Stromal cell of bone marrow (primary cell): ENCODE data around the gene REXO1.

Experiments
- DNase-seq: peaks from one replicate; pipeline ENCODE4 v3.0.0-alpha.2; 2012; ENCODE audit warnings: low read depth

Gene REXO1

GRCh38 chr19:1861599-1862031 is 13.3 kb upstream of the REXO1 start:
- DNase-seq: no peak

DNA sequence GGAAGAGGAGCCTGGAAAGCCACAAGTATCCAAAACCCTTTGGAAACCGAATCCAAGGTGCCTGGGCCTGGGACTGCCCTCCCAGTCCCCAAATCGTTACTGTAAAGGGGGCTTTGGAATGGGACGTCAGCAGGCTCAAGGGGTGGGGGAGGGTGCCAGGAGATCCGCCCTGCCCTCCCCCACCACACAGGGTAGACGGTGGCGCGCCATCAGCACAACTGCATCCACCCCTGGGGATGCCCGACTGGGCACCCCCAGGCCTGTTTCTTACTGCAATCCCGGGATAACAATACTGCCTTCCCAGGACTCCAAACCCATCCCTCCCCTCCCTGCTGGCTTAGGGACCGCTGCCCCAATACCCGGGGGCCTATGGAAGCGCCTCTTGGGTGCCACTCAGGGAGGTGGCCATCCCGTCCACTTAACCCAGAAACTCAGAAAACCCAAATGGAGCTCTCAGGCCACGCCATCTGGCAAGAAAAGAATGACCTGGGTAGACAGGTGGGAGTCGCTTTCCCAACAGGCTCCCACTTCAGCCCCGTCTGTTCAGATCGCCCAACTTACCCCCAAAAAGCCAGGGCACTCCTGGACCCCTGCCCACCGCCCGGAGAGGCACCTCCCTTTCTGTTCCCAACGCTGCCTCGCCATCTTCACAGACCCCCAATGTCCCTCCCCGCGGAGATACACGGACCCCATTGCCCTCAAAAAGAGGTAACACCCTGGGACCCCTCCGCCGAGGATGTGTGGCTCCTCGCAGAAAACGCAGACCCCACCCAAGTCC is 12.7 kb upstream of the REXO1 start:
- no peak for DNase-seq

- DNase-seq: peak; percentile 64
Observed at GRCh38 chr19:1860042-1860775, 11.9 kb upstream of the REXO1 start.

GRCh38 chr19:1859331-1859781 is 11.1 kb upstream of the REXO1 start:
- DNase-seq: no peak

- DNase-seq: no peak
Observed at GRCh38 chr19:1858412-1859081, 10.3 kb upstream of the REXO1 start.

GRCh38 chr19:1857648-1858326 is 9.5 kb upstream of the REXO1 start:
- DNase-seq: no peak

DNA sequence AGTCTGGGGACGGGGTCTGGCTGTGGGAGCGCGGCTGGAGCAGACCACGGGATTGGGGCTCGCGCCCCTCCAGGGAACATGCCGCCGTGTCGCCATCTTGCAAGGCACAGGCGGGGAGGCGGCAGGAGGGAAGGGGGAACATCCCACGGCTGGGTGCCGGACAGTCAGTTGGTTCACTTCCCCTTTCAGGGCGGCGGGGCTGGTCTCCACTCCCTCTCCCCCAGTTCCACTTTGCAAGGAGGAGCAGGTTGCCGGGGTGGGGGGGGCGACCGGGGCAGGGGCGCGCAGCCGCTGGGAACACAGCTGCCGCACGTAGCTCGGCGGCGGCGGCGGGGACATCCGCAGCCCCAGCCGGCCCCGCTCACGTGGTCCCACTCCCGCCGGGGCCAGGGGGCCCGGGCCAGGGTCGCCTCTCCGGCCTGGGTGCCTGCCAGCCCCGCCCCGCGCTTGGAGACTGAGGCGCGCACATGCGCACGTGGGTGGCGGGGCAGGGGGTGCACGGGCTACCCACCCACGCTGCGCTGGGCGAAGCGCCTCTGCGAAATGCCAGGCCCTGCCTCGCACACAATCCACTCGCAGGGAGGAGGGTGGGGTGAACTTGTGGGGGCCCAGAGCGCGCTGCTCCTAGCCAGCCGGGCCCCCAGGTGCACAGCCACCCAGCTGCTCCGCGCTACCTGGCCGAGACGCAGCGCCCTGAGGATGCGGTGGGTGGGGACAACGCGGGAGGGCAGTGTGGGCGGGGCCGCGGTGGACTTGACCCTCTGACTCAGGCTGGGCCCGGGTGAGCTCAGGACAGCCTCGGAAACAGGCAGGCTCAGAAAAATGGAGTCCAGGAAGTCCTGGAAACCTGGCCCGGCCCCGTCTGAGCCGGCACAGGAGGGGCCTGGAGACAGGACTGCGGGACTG is 8.7 kb upstream of the REXO1 start:
- peak; percentile 63 for DNase-seq

- no peak for DNase-seq
Observed at GRCh38 chr19:1856345-1856697, 8.0 kb upstream of the REXO1 start.

- no peak for DNase-seq
Observed at GRCh38 chr19:1855828-1856255, 7.6 kb upstream of the REXO1 start.

DNA sequence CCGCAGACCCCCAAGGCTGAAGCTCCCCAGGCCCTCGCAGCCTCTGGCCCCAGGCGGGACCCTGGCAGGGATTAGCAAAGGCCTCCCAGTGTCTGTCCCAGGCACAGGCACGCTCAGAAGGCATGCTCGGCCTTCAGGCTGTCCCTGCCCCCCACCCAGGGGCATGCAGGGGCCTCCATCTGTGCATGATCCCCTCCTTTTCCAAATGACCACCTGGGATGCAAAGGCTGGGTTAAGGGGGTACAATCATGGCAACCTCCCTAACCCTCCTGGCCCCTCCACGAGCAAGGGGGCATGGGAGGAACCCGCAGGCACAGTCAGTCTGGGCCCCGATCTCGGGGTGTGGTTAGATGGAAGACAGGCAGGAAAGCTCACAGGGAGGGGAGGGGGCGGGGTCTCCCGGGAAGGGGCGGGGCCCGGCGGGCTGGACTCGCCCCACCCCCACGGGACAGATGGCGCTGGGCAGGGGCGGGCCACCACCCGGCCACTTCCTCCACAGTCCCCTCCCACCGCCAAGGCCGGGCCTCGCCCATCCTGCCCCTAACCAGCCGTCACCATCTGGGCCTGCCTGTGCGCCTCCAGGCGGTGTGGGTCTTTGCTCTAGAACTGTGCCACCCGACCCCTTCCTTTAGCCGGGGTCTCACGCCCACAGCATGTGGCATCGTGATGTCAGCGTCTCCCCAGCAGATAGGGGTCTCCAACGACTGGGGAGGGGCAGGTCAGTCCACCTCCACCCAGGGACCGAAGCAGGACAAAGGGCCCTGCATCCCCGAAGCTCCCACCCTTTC is 7.0 kb upstream of the REXO1 start:
- DNase-seq: peak; percentile 58

- DNase-seq: no peak
Observed at GRCh38 chr19:1854542-1855039, 6.3 kb upstream of the REXO1 start.

- no peak for DNase-seq
Observed at GRCh38 chr19:1854039-1854541, 5.8 kb upstream of the REXO1 start.

DNA sequence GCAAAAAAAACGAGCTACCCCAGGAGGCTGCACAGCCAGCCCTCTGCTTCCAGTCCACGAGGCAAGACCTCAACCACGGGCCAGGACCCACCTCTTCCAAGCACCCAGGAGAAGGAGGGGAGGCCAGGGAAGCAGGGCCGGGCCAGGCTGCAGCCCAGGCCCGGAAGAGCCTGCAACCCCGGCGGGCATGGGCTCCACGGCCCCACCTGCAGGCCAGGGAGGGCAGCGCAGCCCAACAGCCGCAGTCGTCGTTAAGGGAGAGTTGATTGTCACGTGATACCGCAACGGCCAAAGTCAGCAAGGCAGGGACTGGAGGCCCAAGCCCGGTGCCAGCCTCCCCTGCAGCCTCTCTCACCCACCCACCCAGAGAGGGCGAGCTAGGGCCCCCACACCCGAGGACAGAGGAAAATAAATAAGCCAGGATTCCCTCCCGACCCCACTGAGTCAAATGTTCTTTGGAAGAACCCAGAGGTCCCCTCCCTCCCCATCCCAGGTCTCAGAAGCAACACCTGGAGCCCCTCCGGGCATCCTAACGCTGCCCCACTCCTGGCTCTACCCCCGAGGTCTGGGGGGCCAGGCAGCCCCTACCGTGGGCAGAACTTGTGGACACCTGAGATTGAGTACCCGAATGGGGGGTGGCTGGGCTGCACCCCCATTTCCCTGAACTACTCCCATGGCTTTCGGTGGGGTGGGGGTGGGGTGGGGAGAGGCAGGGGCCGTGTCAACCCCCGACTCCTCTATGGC is 5.2 kb upstream of the REXO1 start:
- no peak for DNase-seq

- no peak for DNase-seq
Observed at GRCh38 chr19:1852581-1853128, 4.4 kb upstream of the REXO1 start.

DNA sequence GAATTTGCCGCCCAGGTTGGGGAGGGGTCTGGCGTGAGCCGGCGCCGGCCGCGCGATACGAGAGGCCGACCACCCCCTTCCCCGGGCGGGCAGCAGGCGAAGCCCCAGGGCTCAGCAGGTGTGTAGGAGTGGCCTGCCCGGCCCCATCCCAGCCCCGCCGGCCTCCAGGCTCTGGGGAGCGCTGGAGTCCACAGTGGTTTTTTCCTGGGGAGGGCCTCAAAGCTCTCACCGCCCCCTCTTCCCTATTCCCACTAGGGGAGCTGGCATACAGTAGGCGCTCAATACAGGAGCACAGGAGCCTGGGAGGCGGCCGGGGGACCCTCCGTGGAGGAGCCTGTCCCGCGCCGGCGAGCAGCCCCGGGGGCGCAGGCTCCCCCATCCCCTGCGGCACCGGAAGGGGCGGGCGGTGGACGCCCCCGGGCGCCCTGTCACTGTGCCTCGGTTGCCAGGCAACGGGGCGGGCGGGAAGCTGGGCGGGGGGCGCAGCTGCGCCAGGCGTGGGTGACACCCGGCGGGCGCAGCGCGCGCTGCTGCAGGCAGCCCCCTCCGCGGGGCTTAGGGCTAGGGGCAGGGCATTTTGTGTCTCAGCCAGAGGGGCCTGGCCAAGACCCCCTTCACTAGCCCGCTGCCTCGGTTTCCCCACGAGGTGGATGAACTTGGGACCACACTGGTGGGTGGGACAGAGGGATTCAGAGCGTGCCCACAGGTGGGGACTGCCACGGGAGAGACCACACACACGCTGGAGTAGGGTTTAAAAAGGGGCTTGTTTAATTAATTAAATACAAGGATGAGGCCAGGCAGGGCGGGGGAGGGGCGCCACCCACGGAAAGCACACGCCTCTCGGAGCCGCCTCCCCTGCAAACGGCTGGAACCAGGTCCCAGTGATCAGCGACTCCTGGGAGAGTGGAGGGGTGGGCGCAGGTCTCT is 3.6 kb upstream of the REXO1 start:
- DNase-seq: no peak

DNA sequence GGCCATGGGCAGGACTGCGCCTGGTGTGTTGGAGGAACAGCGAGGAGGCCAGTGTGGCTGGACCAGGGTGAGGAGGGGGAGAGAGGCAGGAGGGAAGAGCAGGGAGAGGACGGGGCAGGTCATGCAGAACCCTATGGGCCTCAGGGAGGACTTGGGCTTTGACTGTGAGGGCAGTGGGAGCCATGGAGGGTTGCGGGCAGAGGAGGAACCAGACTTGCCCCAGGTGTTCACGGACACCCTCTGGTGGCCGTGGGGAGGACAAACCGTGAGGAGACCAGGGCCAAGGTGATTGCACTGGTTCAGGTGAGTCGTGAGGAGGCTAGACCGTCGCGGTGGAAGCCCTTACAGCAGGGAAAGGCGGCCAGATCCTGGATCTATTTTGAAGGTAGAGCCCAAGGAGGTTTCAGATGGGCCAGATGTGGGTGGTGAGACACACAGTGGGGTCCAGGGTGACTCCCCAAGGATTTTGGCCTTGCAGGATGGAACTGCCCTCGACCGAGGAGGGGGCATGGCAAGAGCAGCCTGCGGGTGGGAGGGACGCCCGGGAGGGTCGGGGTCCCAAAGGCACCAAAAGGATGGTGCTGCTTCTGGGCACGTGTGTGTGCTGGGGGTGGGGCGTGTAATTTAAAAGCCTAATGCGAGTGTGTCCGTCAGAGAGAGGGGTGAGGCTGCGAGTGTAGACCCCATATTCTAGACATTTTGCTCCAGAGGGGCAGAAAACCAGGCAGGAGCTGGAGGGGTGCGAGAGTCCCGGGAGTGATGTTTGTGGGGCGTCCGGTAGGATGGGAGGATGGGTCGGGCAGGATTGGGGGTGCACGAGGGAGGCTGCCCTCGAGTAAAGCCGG is 2.7 kb upstream of the REXO1 start:
- DNase-seq: no peak

DNA sequence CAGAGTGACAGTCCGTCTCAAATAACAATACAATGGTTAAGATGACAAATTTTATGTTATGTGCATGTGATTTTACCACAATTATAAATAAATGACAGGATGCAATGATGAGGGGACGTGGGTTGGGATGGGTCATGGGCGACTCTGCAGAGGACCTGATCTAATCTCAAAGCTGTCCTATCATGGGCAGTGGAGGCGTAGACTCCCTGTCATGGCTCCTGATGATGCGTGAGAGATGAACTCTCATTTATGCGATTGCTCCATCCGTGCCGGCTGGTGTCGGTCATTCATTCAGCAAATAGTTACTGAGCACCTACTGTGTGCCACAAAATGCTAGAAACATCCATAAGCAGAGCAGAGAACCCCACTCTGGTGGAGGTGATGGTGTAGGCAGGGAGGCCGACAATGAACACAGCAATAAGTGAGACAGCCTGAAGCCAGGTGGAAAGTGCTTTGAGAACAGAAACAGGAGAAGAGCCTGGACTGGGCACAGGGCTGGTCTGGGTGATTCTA is 1.7 kb upstream of the REXO1 start:
- DNase-seq: no peak
